ELR (cell line): ENCODE results near the gene UBE2K.
"Not testable (repeated sequence)": the region's sequence is repeated elsewhere in the genome, so short reads cannot be mapped to it uniquely, and the experiment has no call there.

Source experiments
- DNase-seq: peaks from one replicate; pipeline ENCODE4 v3.0.0-alpha.2; 2015; ENCODE audit warnings: low read depth

Gene UBE2K

DNA sequence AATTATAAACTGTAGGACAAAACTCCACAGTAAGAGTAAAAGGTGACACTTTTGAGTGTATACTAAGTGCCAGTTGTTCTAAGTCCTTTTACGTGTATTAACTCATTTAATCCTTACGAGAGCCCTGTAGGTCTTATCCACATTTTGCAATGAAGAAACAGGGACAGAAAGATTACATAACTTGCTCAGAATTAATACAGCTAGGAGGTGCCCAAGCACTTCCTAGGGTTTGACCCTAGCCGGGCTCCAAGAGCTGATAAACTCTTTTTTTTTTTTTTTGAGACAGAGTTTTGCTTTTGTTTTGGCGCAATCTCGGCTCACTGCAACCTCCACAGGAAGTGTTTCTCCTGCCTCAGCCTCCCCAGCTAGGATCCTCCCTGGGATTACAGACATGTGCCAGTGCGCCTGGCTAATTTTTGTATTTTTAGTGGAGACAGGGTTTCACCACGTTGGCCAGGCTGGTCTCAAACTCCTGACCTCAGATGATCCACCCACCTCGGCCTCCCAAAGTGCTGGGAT lies 110.4 kb downstream of the UBE2K start:
- DNase-seq: no peak

DNA sequence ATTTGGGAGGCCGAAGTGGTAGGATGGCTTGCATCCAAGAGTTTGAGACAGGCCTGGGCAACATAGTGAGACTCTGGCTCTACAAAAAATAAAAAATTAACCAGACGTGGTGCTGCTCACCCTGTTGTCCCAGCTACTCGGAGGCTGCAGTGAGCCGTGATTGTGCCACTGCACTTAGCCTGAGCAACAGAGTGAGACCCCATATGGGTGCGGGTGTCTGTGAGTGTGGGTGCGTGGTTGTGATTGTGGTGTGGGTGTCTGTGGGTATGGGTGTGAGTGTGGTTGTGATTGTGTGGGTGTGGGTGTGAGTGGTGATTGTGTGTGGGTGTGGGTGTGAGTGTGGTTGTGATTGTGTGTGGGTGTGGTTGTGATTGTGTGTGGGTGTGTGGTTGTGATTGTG lies 114.6 kb downstream of the UBE2K start:
- peak; percentile 19 for DNase-seq

DNA sequence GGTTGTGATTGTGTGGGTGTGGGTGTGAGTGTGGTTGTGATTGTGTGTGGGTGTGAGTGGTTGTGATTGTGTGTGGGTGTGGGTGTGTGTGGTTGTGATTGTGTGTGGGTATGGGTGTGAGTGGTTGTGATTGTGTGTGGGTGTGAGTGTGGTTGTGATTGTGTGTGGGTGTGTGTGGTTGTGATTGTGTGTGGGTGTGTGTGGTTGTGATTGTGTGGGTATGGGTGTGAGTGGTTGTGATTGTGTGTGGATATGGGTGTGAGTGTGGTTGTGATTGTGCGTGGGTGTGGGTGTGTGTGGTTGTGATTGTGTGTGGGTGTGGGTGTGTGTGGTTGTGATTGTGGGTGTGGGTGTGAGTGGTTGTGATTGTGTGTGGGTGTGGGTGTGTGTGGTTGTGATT lies 115.1 kb downstream of the UBE2K start:
- not testable (repeated sequence) for DNase-seq

DNA sequence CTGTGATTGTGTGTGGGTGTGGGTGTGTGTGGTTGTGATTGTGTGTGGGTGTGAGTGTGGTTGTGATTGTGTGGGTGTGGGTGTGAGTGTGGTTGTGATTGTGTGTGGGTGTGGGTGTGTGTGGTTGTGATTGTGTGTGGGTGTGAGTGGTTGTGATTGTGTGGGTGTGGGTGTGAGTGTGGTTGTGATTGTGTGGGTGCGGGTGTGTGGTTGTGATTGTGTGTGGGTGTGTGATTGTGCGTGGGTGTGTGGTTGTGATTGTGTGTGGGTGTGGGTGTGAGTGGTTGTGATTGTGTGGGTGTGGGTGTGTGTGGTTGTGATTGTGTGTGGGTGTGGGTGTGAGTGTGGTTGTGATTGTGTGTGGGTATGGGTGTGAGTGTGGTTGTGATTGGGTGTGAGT lies 115.8 kb downstream of the UBE2K start:
- not testable (repeated sequence) for DNase-seq

DNA sequence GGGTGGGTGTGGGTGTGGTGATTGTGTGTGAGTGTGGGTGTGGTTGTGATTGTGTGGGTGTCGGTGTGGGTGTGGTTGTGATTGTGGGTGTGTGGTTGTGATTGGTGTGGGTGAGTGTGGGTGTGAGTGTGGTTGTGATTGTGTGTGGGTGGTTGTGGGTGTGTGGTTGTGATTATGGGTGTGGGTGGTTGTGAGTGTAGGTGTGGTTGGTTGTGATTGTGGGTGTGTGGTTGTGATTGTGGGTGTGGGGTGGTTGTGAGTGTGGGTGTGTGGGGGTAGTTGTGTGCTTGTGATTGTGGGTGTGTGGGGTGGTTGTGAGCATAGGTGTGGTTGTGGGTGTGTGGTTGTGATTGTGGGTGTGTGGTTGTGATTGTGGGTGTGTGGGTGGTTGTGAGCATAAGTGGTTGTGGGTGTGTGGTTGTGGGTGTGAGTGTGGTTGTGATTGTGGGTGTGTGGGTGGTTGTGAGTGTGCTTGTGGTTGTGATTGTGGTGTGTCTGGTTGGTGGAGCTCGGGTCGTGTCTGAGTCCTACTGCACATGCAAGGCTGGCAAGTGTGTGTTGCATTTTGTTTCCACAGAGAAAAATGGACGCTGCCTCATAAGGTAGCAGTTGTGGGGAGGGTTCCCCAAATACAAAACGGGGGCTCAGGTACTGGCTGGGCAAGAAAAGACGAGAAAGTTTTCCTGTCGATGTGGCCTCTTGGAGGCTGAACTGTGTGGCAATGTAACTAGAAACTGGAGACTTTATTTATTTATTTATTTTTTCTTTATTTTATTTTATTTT lies 116.7 kb downstream of the UBE2K start:
- DNase-seq: peak; percentile 40

DNA sequence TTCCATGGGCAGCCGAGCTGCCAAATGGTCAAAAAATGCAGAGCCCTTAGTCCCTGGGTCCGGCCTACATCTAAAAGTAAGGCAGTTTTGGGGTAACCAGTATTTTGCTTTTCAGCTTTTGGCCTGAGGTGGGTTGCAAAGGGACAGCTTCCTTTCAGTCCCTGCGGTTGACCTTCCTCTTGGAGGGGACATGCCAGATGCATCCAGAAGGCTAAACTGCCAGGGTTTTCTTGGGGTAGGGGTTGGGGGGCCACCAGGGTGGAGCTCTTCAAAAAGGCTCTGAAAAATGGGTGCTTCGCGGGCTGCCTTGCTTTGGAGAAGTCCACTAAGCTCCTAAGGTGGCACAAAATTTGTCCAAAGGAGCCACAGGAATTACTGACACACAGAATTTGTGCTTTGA lies 120.7 kb downstream of the UBE2K start:
- DNase-seq: no peak

DNA sequence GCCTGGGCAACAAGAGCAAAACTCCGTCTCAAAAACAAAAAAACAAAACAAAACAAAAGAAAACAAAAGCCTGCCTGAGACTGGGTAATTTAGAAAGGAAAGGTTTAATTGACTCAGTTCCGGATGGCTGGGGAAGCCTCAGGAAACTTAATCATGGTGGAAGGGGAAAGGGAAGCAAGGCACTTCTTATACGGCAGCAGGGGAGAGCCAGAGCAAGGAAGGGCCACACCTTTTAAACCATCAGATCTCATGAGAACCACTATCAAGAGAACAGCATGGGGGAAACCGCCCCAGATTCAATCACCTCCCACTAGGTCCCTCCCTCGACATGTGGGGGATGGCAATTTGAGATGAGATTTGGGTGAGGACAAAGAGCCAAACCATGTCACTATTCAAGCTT lies 122.2 kb downstream of the UBE2K start:
- DNase-seq: no peak

DNA sequence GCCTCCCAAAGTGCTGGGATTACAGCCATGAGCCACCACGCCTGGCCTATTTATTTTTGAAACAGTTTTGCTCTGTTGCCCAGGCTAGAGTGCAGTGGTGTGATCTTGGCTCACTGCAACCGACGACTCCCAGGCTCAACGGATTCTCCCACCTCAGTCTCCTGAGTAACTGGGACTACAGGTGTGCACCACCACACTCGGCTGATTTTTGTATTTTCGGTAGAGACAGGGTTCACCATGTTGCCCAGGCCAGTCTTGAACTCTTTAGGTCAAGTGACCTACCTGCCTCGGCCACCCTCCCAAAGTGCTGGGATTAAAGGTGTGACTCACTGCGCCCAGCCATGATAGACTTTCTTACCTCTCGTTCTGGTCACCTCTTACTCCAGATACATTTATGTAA lies 124.0 kb downstream of the UBE2K start:
- no peak for DNase-seq

DNA sequence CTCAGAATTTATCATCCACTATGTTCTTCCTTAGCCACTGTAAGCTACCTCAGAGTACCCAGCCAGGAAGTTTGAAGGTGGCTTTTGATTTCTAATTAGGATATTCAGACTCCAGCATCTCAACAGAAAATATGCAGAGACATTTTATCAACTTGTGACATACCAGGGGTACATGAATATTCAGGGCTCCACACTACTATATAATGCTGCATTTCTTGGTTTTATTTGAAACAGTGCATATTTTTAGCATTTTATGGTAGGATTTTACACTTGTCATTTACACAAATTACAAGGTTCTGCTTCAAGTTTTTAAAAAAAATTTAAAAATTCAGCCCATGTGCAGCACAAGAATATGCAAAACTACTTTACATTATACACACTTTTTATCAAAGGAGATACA lies 124.7 kb downstream of the UBE2K start:
- DNase-seq: no peak

DNA sequence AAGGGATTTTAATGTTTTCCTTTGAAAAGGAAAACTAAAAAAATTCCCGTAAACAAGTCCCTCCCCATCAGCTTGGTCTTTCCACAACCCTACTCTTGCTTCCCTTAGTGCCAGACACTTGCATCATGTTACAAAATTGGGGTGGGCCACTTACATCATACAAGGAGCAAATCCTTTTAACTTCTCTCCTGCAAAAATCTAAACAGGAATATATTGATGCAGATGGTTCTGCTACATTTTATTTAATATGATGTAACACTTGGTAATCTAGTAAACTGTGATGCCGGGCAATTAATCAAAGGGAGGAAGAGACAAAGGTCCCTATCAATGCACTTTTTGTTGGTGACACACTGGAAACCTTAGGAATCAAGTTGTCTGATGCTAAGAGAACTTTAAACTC lies 125.3 kb downstream of the UBE2K start:
- DNase-seq: no peak

DNA sequence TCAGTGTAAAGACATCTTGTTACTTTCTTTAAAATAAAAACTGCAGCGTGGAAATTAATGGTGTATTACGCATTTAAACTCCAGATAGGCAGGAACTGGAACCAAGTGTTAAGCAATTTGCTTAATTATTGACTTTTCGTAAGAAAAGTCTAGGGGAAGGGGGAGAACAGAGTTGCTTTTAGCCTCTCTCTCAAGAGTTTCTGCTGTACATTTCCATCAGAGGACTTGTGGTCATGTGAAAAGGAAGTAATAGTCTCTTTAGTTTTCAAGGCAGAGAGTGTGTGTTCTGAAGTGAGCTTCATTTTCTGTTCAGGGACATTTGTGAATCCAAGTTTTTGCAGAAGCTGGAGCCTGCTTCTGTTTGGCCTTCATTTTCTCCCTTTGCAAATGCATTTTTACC lies 127.2 kb downstream of the UBE2K start:
- no peak for DNase-seq

DNA sequence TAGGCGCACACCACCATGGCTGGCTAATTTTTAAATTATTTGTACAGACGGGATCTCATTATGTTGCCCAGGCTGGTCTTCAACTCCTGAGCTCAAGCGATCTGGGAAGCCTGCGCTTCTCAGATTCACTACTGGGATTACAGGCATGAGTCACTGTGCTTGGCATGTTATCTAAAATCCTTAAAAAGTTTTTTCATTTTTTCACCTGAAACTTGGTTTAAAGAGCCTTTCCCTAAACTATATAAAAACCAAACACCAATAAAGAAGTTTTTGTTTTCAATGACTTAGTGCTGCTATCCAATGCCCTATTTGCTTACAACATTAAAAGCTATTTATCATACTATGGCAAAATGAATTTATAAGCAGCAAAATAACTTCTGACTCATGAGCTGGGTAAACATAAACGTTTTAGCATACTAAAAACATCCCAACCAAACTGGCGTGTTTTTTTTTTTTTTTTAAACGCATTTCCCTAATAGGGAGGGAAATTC lies 127.8 kb downstream of the UBE2K start:
- peak; percentile 32 for DNase-seq
